HG03135 (cell line): Measurements from ENCODE around the gene AKAP14.
A peak's percentile ranks its signal among the peaks of the same experiment; 100 is the strongest.
"Not testable (repeated sequence)": the region's sequence is repeated elsewhere in the genome, so short reads cannot be mapped to it uniquely, and the experiment has no call there.

Experiments used
- ATAC-seq: cut with Tn5 transposase; IDR thresholded peaks from one replicate; pipeline ENCODE4 v1.9.1; 2021; ENCODE audit warnings: mild to moderate bottlenecking, moderate library complexity; ENCODE audit not compliant: unreplicated experiment

AKAP14 gene

DNA sequence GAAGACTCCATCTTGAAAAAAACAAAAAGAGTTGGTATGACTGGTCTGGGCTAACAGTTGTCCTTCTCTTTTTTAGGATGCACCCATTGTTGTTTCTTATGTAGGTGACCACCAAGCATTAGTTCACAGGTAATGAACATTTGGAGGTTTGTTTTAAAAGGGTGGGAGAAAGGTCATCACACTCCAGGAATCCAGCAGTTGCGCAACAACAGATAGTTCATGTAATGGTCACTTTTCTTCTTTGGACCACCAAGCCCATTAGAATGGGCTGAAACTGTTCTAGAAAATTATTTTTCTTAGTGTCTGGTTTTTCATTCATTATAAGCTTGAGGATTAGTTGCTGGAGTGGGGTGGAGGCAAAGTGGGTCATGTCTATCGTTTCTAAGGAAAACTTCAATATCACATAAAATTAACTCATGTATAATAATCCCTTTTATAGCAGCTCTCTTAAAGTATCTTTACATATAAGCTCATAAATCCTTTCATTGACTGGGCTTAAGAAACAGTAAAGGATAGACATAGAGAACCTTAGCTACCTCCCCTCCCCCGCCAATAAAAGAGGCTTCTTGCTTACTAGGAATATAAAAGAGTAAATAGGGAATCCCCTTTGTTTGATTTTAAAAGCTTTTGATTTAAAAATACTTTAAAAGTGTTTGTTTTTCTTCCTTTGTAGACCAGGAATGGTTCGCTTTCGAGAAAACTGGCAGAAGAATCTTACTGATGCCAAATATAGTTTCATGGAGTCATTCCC lies 24.3 kb downstream of the AKAP14 start:
- no peak for ATAC-seq

DNA sequence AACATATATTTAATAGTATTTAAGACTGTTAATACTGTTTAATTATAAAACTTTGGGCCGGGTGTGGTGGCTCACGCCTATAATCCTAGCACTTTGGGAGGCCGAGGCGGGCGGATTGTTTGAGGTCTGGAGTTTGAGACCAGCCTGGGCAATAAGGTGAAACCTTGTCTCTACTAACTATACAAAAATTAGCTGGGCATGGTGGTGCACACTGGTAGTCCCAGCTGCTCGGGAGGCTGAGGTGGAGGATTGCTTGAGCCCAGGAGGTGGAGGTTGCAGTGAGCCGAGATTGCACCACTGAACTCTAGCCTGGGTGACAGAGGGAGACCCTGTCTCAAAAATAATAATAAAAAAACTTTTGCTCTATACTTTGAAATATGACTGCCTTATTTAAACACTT lies 26.7 kb downstream of the AKAP14 start:
- ATAC-seq: not testable (repeated sequence)

DNA sequence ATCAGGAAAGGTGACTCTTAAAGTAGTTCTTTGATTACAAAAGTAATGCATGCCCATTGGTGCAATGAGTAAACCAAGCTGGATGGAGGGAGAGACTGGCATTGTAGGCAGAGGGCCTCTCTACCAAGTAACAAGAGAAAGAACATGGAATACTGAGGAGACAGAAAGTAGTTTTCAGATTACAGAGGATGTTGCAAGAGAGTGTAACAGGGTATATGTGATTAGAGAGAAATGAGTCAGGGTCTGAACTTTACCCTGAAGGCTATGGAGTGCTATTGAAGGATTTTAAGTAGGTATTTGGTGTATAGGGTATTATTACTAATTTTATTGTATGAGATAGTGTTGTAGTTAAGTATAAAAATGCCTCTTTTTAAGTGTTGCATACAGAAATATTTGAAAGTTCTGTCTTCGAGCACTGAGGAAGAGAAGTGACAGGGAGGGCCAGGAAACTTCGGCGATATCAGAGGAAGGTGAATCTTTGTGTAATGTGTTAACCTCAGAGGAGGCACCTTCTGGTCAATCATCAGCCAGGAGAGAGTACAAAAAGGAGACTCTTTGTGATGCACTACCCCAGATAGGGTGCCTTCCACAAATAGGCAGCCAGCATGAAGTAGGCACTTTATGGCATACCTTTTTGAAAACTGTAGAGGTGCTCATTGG lies 39.7 kb downstream of the AKAP14 start:
- no peak for ATAC-seq

DNA sequence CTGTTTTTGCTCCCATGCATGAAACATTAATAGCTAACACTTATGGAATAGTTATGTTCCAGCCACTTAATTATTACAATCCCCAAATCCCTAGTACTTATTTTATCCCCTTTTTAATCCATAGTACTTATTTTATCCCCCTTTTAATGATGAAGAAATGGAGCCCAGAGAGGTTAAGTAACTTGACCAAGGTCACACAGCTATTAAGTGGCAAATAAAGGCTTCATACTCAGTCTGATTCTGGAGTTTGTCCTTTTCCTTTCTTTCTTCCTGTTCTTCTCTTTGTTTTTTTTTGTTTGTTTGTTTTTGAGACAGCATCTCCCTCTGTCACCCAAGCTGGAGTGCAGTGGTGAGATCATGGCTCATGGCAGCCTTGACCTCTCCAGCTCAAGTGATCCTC lies 45.6 kb downstream of the AKAP14 start:
- no peak for ATAC-seq

DNA sequence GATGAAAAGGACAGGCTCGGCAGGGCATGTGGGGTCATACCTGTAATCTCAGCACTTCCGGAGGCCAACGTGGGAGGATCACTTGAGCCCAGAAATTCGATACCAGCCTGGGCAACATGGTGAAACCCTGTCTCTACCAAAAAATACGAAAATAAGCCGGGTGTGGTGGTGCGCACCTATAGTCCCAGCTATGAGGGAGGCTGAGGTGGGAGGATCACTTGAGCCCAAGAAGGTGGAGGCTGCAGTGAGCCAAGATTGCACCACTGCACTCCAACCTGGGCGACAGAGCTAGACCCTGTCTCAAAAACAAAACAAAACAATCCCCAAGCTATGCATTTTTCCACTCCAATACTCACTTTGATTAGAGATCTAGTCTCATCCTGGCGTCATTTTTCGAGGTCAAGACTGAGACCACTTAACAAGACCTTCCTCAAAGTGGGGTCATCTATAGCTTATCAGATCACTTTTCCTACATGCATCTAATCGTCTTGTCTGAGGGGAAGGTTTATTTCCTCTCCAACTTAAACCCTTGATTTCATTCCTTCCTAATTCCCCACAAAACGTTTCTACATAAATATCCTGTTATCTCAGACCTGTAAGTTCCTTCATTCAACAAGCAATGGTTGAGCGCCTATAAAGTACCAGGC lies 46.6 kb downstream of the AKAP14 start:
- no peak for ATAC-seq

DNA sequence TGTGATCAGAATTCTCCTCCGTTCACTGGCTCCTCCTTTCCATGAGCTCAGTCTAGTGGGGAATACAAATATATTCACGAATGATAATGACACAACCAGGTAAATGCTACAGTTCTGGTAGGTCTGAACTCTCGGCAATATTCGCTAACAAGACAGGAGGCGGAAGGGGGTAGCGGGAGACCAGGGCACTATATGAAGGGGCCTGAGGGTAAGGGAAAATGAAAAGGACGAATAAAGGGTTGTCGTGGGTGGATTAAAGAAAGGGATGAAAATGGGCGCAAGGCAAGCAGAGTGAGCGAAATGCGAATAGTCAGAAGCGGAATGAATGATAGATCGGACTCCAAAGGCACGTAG lies 47.1 kb downstream of the AKAP14 start:
- ATAC-seq: no peak

DNA sequence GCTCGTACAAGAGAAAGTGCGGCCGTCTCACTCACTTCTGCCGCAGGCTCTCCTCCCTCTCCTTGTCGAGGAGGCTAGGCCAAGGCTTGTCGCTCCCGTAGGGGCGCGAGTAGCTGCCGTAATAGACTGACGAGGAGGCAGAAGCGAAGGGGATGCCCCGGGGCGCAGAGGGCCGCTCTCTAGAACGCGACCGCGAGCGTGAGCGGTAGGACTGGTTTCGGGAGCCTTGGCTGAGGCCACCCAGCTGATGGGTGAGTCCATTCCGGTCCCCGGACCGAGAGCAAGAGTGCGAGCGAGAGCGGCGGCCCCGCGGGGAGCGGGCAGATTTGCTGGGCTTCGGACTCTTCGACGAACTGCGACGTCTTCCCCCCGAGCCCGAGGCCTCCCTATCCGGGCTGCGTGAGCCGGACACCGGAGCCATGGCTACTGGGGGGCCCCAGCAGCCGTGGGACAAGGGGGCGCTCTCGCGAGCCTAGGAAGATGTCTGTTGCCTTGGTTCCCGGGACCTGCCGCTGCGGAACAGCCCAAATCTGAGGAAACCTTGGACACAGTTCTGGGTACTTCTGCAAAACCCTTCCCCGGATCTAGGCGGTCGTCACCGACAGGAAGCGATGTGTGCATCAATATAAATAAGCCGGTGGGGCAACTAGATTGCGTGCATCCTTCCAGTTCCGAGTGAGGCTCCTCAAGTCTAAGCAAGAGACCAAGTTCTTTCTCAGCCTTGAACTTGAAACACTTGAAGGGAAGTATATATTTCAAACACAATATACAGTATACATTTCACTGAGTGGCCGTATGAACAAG lies 47.7 kb downstream of the AKAP14 start, which contains the start of gene NKAP:
Gene NKAP (minus strand): TSS at position 567 of the 804 bp plus-strand sequence. CDS start 146 bp downstream, at position 421.
- ATAC-seq: peak; percentile 74

DNA sequence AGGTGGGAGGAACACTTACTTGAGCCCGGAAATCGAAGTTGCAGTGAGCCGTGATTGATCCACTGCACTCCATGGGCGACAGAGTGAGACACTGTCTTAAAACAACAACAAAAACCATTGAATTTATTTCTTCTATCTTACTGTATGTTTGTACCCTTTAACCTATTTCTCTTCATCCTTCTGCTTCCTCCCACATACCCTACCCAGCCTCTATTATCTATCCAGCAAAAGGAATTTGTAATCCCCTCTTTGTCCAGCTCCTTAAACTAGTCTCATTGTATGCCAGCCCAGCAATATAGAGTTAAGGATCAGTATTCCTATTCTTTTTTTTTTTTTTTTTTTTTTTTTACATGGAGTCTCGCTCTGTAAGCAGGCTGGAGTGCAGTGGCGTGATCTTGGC lies 49.8 kb downstream of the AKAP14 start:
- no peak for ATAC-seq

DNA sequence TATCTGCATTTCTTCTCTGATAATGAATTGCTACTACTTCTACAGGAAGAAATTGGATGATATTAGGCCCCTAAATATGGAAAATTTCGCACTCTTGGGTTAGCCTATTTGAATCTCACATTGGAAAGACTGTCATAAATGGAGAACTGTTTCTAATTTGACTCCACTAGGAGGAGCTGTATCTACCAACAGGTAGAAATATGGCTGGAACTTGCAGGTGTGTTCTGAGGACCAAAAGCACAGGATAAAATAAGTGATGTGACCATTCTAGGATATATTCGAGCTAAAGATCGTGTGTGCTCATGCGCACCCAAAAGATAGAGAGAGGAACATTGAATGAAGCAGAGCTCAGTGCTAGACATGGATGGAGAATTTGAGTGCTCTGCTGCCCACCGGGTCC lies 52.7 kb downstream of the AKAP14 start:
- no peak for ATAC-seq

DNA sequence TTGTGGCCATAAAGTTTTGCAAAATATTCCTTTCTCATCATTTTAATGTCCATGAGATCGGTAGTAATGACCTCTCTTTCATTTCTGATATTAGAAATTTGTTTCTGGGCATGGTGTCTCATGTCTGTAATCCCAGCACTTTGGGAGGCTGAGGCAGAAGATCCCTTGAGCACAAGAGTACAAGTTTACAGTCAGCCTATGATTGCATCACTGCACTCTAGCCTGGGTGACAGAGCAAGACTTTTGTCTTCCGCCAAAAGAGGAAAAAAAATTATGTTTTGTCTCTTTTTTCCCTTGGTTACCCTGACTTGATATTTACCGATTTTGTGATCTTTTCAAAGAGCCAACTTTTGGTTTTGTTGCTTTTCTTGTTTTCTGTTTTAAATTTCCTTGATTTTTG lies 58.7 kb downstream of the AKAP14 start:
- no peak for ATAC-seq

DNA sequence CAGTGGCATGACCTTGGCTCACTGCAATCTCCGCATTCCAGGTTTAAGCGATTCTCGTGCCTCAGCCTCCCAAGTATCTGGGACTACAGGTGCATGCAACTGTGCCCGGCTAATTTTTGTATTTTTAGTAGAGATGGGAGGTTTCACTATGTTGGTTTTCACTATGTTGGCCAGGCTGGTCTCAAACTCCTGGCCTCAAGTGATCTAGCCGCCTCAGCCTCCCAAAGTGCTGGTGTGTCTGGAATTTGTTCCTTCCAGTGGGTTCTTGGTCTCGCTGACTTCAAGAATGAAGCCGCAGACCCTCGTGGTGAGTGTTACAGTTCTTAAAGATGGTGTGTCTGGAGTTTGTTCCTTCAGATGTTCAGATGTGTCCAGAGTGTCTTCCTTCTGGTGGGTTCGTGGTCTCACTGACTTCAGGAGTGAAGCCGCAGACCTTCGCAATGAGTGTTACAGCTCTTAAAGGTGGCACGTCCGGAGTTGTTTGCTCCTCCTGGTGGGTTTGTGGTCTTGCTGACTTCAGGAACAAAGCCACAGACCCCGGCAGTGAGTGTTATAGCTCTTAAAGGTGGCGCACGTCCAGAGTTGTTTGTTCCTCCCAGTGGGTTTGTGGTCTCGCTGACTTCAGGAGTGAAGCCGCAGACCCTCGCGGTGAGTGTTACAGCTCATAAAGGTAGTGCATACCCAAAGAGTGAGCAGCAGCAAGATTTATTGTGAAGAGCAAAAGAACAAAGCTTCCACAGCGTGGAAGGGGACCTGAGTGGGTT lies 60.3 kb downstream of the AKAP14 start:
- ATAC-seq: not testable (repeated sequence)

DNA sequence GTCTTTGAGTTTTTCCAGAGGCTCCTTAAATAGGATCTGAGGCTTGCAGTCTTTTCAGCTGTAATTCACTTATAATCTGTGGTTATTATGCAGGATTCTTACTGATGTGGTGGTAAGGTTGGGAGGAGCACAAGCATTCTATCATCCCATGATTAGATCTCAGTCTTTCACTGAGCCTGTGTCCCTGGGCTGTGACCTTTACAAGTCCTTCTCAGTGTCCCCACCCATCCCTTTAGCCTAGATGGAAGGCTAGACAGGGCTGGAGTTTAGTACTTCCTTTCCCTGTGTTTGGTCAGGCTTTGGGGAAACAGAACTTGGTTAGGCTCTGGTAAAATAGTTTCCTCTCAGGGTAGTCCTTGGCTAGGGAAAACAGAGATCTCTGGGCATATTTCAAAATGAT lies 64.9 kb downstream of the AKAP14 start:
- no peak for ATAC-seq

DNA sequence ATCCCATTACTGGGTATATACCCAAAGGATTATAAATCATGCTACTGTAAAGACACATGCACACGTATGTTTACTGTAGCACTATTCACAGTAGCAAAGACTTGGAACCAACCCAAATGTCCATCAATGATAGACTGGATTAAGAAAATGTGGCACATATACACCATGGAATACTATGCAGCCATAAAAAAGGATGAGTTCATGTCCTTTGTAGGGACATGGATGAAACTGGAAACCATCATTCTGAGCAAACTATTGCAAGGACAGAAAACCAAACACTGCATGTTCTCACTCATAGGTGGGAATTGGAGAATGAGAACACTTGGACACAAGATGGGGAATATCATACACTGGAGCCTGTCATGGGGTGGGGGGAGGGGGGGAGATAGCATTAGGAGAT lies 71.1 kb downstream of the AKAP14 start:
- not testable (repeated sequence) for ATAC-seq
